ENCODE results near the gene CTDP1. TPM values are rescaled to one million over a fixed set of nuclear protein-coding genes. Genes with fewer than 3 reads are reported as not detected.

Gene CTDP1
- total RNA-seq, 4 donors from 2014 or later = 33.9 to 42.2 (median 38.9) TPM

- no peak for TF ChIP-seq CTCF (IDR thresholded peaks at IDR 0.05)
- no peak for TF ChIP-seq POLR2A (IDR thresholded peaks at IDR 0.05)
- WGBS, 2 donors = 90 to 93% methylated on average over 4 of the region's 4 CpGs
These were observed 62.5 kb downstream of the CTDP1 start for GRCh38 chr18:79742076-79742475.

GRCh38 chr18:79744625-79745024 is 65.0 kb downstream of the CTDP1 start:
- no peak overlapping the region for H3K4me3 ChIP-seq (ENCODE audit: low read depth, poor library complexity, severe bottlenecking)
- 91 to 98% methylated on average over 14 of the region's 14 CpGs for WGBS, 2 donors
- TF ChIP-seq CTCF (IDR thresholded peaks at IDR 0.05) (no peak), POLR2A (IDR thresholded peaks at IDR 0.05) (no peak)
- intact Hi-C loops (cut with DNase I; ENCODE audit: low total_unique reads) = no loop called here
- DNase-seq (ENCODE audit: low spot score in 2 of 2) = peak in 1 of 2 donors; percentile 28

More at GRCh38 chr18:79742076-79742475, 62.5 kb downstream of the CTDP1 start:
- H3K4me3 ChIP-seq (ENCODE audit: low read depth, poor library complexity, severe bottlenecking) = no peak overlapping the region
- DNase-seq (ENCODE audit: low spot score in 2 of 2) = peak in 1 of 2 donors; percentile 10
- intact Hi-C loops (cut with DNase I; ENCODE audit: low total_unique reads) = no loop called here

- 96 to 100% methylated on average over 8 of the region's 8 CpGs for WGBS, 2 donors
- intact Hi-C loops (cut with DNase I; ENCODE audit: low total_unique reads) = no loop called here
- peak in 1 of 2 donors; percentile 37 for DNase-seq (ENCODE audit: low spot score in 2 of 2)
- TF ChIP-seq POLR2A (IDR thresholded peaks at IDR 0.05) (no peak), CTCF (IDR thresholded peaks at IDR 0.05) (no peak)
- H3K4me3 ChIP-seq (ENCODE audit: low read depth, poor library complexity, severe bottlenecking) = no peak overlapping the region
These were observed 67.1 kb downstream of the CTDP1 start for GRCh38 chr18:79746730-79747129.

- no peak for TF ChIP-seq POLR2A (IDR thresholded peaks at IDR 0.05)
- TF ChIP-seq CTCF (IDR thresholded peaks at IDR 0.05) = no peak
- intact Hi-C loops (cut with DNase I; ENCODE audit: low total_unique reads) = no loop called here
- H3K4me3 ChIP-seq (ENCODE audit: low read depth, poor library complexity, severe bottlenecking) = no peak overlapping the region
- DNase-seq (ENCODE audit: low spot score in 2 of 2) = peak in 1 of 2 donors; percentile 72
- WGBS, 2 donors = 93 to 98% methylated on average over 29 to 30 of the region's 35 CpGs
These were observed 67.7 kb downstream of the CTDP1 start for GRCh38 chr18:79747156-79747845.

- 87 to 89% methylated on average over 35 to 36 of the region's 36 CpGs for WGBS, 2 donors
- TF ChIP-seq POLR2A (IDR thresholded peaks at IDR 0.05) (no peak), CTCF (IDR thresholded peaks at IDR 0.05) (no peak)
- DNase-seq (ENCODE audit: low spot score in 2 of 2) = peak in 1 of 2 donors; percentile 74
- intact Hi-C loops (cut with DNase I; ENCODE audit: low total_unique reads) = no loop called here
- H3K4me3 ChIP-seq (ENCODE audit: low read depth, poor library complexity, severe bottlenecking) = no peak overlapping the region
These were observed 68.9 kb downstream of the CTDP1 start for GRCh38 chr18:79748321-79749180.

Data from lower leg skin (tissue), 4 donors.